ENCODE measurements around the gene CTSZ. TPM values are rescaled to one million over a fixed set of nuclear protein-coding genes. Genes with fewer than 3 reads are reported as not detected.

The CTSZ gene
- total RNA-seq, 1 experiment from 2014 or later: 113 TPM

DNA sequence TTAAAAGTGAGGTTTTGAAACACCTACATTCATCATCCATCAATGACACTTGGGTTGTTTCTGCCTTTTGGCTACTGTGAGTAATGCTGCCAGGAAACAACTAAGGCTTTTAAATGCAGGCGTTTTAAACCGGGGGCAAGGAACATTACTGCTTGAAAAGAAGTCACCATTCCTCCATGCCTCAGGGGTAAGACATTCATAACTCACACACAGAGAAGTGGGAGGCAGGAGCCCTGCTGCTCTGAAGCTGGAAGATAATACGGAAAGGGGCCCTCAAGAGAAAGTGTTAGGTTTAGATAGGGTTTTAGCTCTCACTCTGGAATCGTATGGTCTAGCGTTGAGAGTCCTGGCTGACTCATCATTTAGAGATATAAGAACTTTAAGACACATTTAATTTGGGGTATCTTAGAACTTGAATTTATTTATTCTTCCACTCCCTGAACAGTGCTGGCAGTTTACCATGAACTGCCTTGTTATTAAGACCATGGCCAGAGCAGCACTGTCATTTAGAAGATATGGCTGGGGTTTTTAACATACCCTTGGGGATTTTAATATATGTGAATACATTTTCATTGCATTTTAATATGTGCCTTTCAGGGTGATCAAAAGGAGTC, 14.0 kb upstream of the CTSZ start:
- H3K27ac ChIP-seq (ENCODE audit: low read length): no peak overlapping the region
- DNase-seq (ENCODE audit: low read depth, low spot score): no peak
- in situ Hi-C loops (cut with HindIII; ENCODE audit: low pct_unique_long_range_greater_than_20kb, low sequenced_read_pairs) (no loop called here), intact Hi-C loops (cut with micrococcal nuclease; ENCODE audit: unreplicated experiment) (no loop called here)
- peak; percentile 24; the same call in 1 of the 2 replicates for ATAC-seq
- TF ChIP-seq POLR2AphosphoS5 (IDR thresholded peaks at IDR 0.05; ENCODE audit: low read depth, low read length) (no peak), SIN3A (IDR thresholded peaks at IDR 0.05; ENCODE audit: borderline replicate concordance, insufficient read depth, low read depth, low read length) (no peak), TCF7L2 (IDR thresholded peaks at IDR 0.05; ENCODE audit: low read depth, low read length) (no peak)
- TF ChIP-seq, protein P1, sequence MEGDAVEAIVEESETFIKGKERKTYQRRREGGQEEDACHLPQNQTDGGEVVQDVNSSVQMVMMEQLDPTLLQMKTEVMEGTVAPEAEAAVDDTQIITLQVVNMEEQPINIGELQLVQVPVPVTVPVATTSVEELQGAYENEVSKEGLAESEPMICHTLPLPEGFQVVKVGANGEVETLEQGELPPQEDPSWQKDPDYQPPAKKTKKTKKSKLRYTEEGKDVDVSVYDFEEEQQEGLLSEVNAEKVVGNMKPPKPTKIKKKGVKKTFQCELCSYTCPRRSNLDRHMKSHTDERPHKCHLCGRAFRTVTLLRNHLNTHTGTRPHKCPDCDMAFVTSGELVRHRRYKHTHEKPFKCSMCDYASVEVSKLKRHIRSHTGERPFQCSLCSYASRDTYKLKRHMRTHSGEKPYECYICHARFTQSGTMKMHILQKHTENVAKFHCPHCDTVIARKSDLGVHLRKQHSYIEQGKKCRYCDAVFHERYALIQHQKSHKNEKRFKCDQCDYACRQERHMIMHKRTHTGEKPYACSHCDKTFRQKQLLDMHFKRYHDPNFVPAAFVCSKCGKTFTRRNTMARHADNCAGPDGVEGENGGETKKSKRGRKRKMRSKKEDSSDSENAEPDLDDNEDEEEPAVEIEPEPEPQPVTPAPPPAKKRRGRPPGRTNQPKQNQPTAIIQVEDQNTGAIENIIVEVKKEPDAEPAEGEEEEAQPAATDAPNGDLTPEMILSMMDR (IDR thresholded peaks at IDR 0.05): no peak
- TF ChIP-seq, protein P2, sequence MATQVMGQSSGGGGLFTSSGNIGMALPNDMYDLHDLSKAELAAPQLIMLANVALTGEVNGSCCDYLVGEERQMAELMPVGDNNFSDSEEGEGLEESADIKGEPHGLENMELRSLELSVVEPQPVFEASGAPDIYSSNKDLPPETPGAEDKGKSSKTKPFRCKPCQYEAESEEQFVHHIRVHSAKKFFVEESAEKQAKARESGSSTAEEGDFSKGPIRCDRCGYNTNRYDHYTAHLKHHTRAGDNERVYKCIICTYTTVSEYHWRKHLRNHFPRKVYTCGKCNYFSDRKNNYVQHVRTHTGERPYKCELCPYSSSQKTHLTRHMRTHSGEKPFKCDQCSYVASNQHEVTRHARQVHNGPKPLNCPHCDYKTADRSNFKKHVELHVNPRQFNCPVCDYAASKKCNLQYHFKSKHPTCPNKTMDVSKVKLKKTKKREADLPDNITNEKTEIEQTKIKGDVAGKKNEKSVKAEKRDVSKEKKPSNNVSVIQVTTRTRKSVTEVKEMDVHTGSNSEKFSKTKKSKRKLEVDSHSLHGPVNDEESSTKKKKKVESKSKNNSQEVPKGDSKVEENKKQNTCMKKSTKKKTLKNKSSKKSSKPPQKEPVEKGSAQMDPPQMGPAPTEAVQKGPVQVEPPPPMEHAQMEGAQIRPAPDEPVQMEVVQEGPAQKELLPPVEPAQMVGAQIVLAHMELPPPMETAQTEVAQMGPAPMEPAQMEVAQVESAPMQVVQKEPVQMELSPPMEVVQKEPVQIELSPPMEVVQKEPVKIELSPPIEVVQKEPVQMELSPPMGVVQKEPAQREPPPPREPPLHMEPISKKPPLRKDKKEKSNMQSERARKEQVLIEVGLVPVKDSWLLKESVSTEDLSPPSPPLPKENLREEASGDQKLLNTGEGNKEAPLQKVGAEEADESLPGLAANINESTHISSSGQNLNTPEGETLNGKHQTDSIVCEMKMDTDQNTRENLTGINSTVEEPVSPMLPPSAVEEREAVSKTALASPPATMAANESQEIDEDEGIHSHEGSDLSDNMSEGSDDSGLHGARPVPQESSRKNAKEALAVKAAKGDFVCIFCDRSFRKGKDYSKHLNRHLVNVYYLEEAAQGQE (IDR thresholded peaks at IDR 0.05; ENCODE audit: insufficient read depth in 1 of 2, low read depth in 2 of 2, low read length in 1 of 2): no peak
- ChIA-PET CTCF (interaction anchor here (0.7 kb wide), 1 partner anchor 104 kb away, joined by 3 read pairs; no protein-coding TSS in a partner anchor), POLR2A (no interaction called here)
- no peaks in the 10 kb centered on the region for H3K9me3 ChIP-seq (ENCODE audit: control insufficient read depth, insufficient read depth, low read depth, low read length)
- H3K4me1 ChIP-seq (ENCODE audit: control insufficient read depth, insufficient read depth, low read length): no peaks in the 10 kb centered on the region
- BruUV-seq (replicated peaks): no TSS peak
- no peaks in the 10 kb centered on the region for H3K27me3 ChIP-seq (ENCODE audit: control insufficient read depth, insufficient read depth, low read length)
- no peak overlapping the region for H3K4me3 ChIP-seq (ENCODE audit: low read depth in 2 of 2, low read length in 2 of 2)
- H3K36me3 ChIP-seq (ENCODE audit: control insufficient read depth, insufficient read depth, low read length): peaks cover 11% of the 10 kb centered on the region

DNA sequence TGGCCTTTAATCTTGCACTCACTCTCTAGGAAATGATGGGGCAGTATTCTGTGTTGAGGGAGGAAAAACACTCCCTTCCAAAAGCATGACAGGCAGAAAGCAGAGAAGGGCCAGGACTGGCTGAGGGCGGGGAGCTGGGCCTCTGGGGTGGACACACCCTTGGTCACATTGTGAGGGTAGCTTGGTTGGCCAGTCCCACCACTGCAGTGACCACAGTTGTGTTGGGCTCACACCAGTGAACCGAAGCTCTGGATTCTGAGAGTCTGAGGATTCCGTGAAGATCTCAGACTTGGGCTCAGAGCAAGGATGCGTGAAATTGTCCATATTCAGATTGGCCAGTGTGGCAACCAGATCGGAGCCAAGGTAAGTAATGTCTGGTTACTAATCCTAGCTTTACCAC, 12.2 kb upstream of the CTSZ start, which contains the start of gene TUBB1:
Gene TUBB1, plus strand, starts transcription at position 213 of the 400 bp plus-strand sequence. Its CDS starts 94 bp downstream, at position 307.
- no peaks in the 10 kb centered on the region for H3K9me3 ChIP-seq (ENCODE audit: control insufficient read depth, insufficient read depth, low read depth, low read length)
- ATAC-seq (no peak), DNase-seq (ENCODE audit: low read depth, low spot score) (no peak)
- no peak within 1 kb of the TSS for H3K27ac ChIP-seq (ENCODE audit: low read length)
- H3K4me1 ChIP-seq (ENCODE audit: control insufficient read depth, insufficient read depth, low read length): no peaks in the 10 kb centered on the region
- no TSS peak for BruUV-seq (replicated peaks)
- no peaks in the 10 kb centered on the region for H3K36me3 ChIP-seq (ENCODE audit: control insufficient read depth, insufficient read depth, low read length)
- in situ Hi-C loops (cut with HindIII; ENCODE audit: low pct_unique_long_range_greater_than_20kb, low sequenced_read_pairs): no loop called here
- H3K27me3 ChIP-seq (ENCODE audit: control insufficient read depth, insufficient read depth, low read length): no peaks in the 10 kb centered on the region
- no peak within 1 kb of the TSS for H3K4me3 ChIP-seq (ENCODE audit: low read depth in 2 of 2, low read length in 2 of 2)
- TF ChIP-seq TCF7L2 (IDR thresholded peaks at IDR 0.05; ENCODE audit: low read depth, low read length): no peak
- TF ChIP-seq SIN3A (IDR thresholded peaks at IDR 0.05; ENCODE audit: borderline replicate concordance, insufficient read depth, low read depth, low read length): no peak
- TF ChIP-seq, protein P2 (IDR thresholded peaks at IDR 0.05; ENCODE audit: insufficient read depth in 1 of 2, low read depth in 2 of 2, low read length in 1 of 2): no peak
- no peak for TF ChIP-seq POLR2AphosphoS5 (IDR thresholded peaks at IDR 0.05; ENCODE audit: low read depth, low read length)
- TF ChIP-seq, protein P1 (IDR thresholded peaks at IDR 0.05): no peak
- intact Hi-C loops (cut with micrococcal nuclease; ENCODE audit: unreplicated experiment): no loop called here
- ChIA-PET CTCF (no interaction called here), POLR2A (no interaction called here)

All from Panc1 (cell line).